CD4-positive, alpha-beta memory T cell (primary cell): ENCODE results near the gene TCERG1L. TPM values are rescaled to one million over a fixed set of nuclear protein-coding genes. Genes with fewer than 3 reads are reported as not detected.

Experiments used
- CTCF ChIA-PET: fragments of 350-600 bp; sonication (Branson Sonifier 250); formaldehyde crosslinking; loops from one replicate; lab custom pipeline; 2021; ENCODE audit warnings: inconsistent platforms; ENCODE audit not compliant: partially characterized antibody; lab: Charles Lee
- POLR2A ChIA-PET: fragments of 350-600 bp; sonication (Branson Sonifier 250); formaldehyde crosslinking; loops from one replicate; lab custom pipeline; 2021; ENCODE audit not compliant: partially characterized antibody; lab: Charles Lee
- DNase-seq, 5 donors: peaks; one replicate each; pipeline versions ENCODE4 v3.0.0 to v3.0.0-alpha.2; 2020 to 2022; ENCODE audit warnings: mixed read lengths in 1 of 5
- H3K27ac ChIP-seq: one replicate; pipeline ENCODE4 v1.7.0; 2013; ENCODE audit warnings: low read depth, low read length
- H3K27me3 ChIP-seq: 2 replicates; pipeline ENCODE4 v1.7.0; 2013; ENCODE audit warnings: mild to moderate bottlenecking, low read length, moderate library complexity; ENCODE audit not compliant: insufficient read depth
- H3K36me3 ChIP-seq: 2 replicates; pipeline ENCODE4 v1.7.0; 2013; ENCODE audit warnings: mild to moderate bottlenecking, low read length, moderate library complexity; ENCODE audit not compliant: insufficient read depth
- H3K4me1 ChIP-seq: 2 replicates; pipeline ENCODE4 v1.7.0; 2013; ENCODE audit warnings: mild to moderate bottlenecking, low read length, moderate library complexity; ENCODE audit not compliant: insufficient read depth
- H3K4me3 ChIP-seq, 2 donors: one replicate each; pipeline ENCODE4 v1.7.0; 2013; ENCODE audit warnings: low read length in 2 of 2, mild to moderate bottlenecking in 1 of 2
- H3K9me3 ChIP-seq, 2 donors: one replicate each; pipeline ENCODE4 v1.7.0; 2013; ENCODE audit warnings: low read length in 2 of 2, control low read depth in 1 of 2; ENCODE audit not compliant: control insufficient read depth in 1 of 2
- H3K27ac Mint-ChIP-seq, 7 donors: one replicate each; pipeline ENCODE4 v1.8.0; 2020 to 2021; ENCODE audit warnings: mixed read lengths in 7 of 7, mild to moderate bottlenecking in 6 of 7, inconsistent platforms in 3 of 7, moderate library complexity in 3 of 7
- H3K27me3 Mint-ChIP-seq, 2 donors: one replicate each; pipeline ENCODE4 v1.8.0; 2020 to 2021; ENCODE audit warnings: mixed read lengths in 2 of 2
- H3K36me3 Mint-ChIP-seq, 2 donors: one replicate each; pipeline ENCODE4 v1.8.0; 2020 to 2021; ENCODE audit warnings: mixed read lengths in 2 of 2, inconsistent platforms in 1 of 2, mild to moderate bottlenecking in 1 of 2
- H3K4me1 Mint-ChIP-seq, 4 donors: one replicate each; pipeline ENCODE4 v1.8.0; 2020 to 2021; ENCODE audit warnings: mixed read lengths in 4 of 4, mild to moderate bottlenecking in 1 of 4
- H3K4me3 Mint-ChIP-seq, 8 donors: one replicate each; pipeline ENCODE4 v1.8.0; 2020 to 2021; ENCODE audit warnings: mixed read lengths in 8 of 8, mild to moderate bottlenecking in 7 of 8, moderate library complexity in 6 of 8, inconsistent platforms in 3 of 8
- H3K9me3 Mint-ChIP-seq, 8 donors: one replicate each; pipeline ENCODE4 v1.8.0; 2020 to 2021; ENCODE audit warnings: mixed read lengths in 8 of 8, mild to moderate bottlenecking in 5 of 8, inconsistent platforms in 3 of 8, moderate library complexity in 1 of 8
- intact Hi-C: fragments of 100-400 bp; cut with micrococcal nuclease; formaldehyde crosslinking; loops from one replicate; pipeline ENCODE4 v1.15.1; 2023
- polyA plus RNA-seq, 2 donors: library from polyadenylated mRNA; unstranded; fragments of 300-500 nt; fragmentation: Illumina TruSeq; gene quantifications; one replicate each; pipeline ENCODE4 v1.2.3, GENCODE V29; 2021
- total RNA-seq, 2 experiments: library from RNA; stranded (reverse); gene quantifications; one replicate each; pipeline ENCODE4 v1.2.3, GENCODE V29; 2021

Gene TCERG1L
- total and polyA plus RNA-seq, 4 experiments from 2014 or later: not detected

GRCh38 chr10:131261890-131262475 lies 49.5 kb downstream of the TCERG1L start:
- intact Hi-C loops: no loop called here
- Mint-ChIP-seq H3K4me1 (no peaks in the 10 kb centered on the region), H3K9me3 (no peaks in the 10 kb centered on the region), H3K27ac (no peak overlapping the region), H3K4me3 (no peak overlapping the region), H3K27me3 (no peaks in the 10 kb centered on the region), H3K36me3 (no peaks in the 10 kb centered on the region)
- Histone ChIP-seq H3K4me1 (no peaks in the 10 kb centered on the region), H3K4me3 (no peak overlapping the region), H3K9me3 (no peaks in the 10 kb centered on the region), H3K36me3 (no peaks in the 10 kb centered on the region), H3K27ac (no peak overlapping the region), H3K27me3 (no peaks in the 10 kb centered on the region)
- ChIA-PET POLR2A (no interaction called here), CTCF (no interaction called here)
- DNase-seq: no peak

DNA sequence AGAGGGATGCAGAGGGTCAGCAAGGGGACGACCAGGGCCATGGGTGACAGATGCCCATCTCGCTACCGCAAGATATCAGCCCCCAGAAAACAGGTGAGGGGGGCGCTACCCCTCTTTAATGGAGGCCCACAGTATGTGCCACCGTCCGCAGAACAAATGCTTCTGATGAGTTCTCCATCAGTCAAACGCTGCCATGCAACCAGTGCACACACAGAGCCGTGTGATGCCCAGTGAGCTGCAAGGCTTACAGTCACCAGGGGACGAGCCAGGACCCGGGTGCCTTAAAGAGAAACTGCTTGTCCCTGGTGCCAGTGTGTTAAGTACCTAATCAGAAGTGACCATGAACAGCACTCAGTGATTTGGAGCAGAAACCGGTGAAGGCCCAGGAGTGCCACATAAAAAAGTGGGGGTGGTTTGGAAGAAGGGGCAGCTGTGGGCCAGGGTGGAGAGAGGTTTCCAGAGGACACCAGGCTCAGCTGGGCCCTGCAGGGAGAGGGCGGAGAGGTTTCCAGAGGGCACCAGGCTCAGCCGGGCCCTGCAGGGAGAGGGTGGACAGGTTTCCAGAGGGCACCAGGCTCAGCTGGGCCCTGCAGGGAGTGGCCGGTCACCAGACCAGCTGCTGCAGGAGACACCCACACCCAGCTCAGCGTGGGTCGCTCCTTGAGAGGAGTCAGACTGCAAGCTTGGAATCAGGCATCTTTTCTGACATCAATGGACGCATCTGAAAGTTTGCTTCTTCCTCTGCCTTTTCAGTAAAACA lies 50.9 kb downstream of the TCERG1L start:
- intact Hi-C loops: no loop called here
- ChIA-PET CTCF (no interaction called here), POLR2A (no interaction called here)
- Histone ChIP-seq H3K4me3 (no peak overlapping the region), H3K4me1 (no peaks in the 10 kb centered on the region), H3K9me3 (no peaks in the 10 kb centered on the region), H3K36me3 (no peaks in the 10 kb centered on the region), H3K27ac (no peak overlapping the region), H3K27me3 (no peaks in the 10 kb centered on the region)
- no peak for DNase-seq
- H3K4me1 Mint-ChIP-seq: no peaks in the 10 kb centered on the region
- no peaks in the 10 kb centered on the region for H3K27me3 Mint-ChIP-seq
- H3K36me3 Mint-ChIP-seq: no peaks in the 10 kb centered on the region
- no peak overlapping the region for H3K4me3 Mint-ChIP-seq
- H3K27ac Mint-ChIP-seq: no peak overlapping the region
- no peaks in the 10 kb centered on the region for H3K9me3 Mint-ChIP-seq

GRCh38 chr10:131260031-131260430 lies 51.5 kb downstream of the TCERG1L start:
- Histone ChIP-seq H3K4me3 (no peak overlapping the region), H3K27ac (no peak overlapping the region), H3K4me1 (no peaks in the 10 kb centered on the region), H3K27me3 (no peaks in the 10 kb centered on the region), H3K36me3 (no peaks in the 10 kb centered on the region), H3K9me3 (no peaks in the 10 kb centered on the region)
- no peak overlapping the region for H3K27ac Mint-ChIP-seq
- no peak for DNase-seq
- no peaks in the 10 kb centered on the region for H3K4me1 Mint-ChIP-seq
- no peaks in the 10 kb centered on the region for H3K9me3 Mint-ChIP-seq
- CTCF ChIA-PET: no interaction called here
- POLR2A ChIA-PET: no interaction called here
- intact Hi-C loops: no loop called here
- no peak overlapping the region for H3K4me3 Mint-ChIP-seq
- H3K36me3 Mint-ChIP-seq: no peaks in the 10 kb centered on the region
- no peaks in the 10 kb centered on the region for H3K27me3 Mint-ChIP-seq

DNA sequence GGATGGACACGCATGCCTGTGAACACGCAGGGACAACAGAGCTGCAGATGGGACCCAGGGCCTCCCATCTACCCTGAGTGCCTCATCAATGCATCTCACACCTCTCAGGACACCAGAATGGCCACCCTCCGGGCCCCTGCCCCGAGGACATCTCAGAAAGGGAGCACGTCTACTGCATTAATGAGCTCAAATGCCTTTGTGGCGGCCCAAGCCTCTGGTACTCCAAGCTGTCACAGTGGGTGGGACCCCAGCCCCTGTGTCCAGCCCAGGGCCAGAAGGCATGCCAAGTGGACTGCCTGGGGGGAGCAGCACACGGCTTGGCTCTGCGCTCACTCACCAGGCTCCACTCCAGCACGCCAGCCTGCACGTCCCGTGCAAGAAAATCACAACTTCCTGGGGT lies 52.0 kb downstream of the TCERG1L start:
- intact Hi-C loops: no loop called here
- H3K36me3 ChIP-seq: no peaks in the 10 kb centered on the region
- Mint-ChIP-seq H3K27ac (no peak overlapping the region), H3K36me3 (no peaks in the 10 kb centered on the region), H3K4me3 (no peak overlapping the region), H3K9me3 (no peaks in the 10 kb centered on the region), H3K4me1 (no peaks in the 10 kb centered on the region), H3K27me3 (no peaks in the 10 kb centered on the region)
- H3K27me3 ChIP-seq: no peaks in the 10 kb centered on the region
- ChIA-PET CTCF (no interaction called here), POLR2A (no interaction called here)
- H3K4me3 ChIP-seq: no peak overlapping the region
- DNase-seq: no peak
- no peaks in the 10 kb centered on the region for H3K9me3 ChIP-seq
- no peak overlapping the region for H3K27ac ChIP-seq
- no peaks in the 10 kb centered on the region for H3K4me1 ChIP-seq

GRCh38 chr10:131258256-131258655 lies 53.3 kb downstream of the TCERG1L start:
- Histone ChIP-seq H3K9me3 (no peaks in the 10 kb centered on the region), H3K4me3 (no peak overlapping the region), H3K27me3 (no peaks in the 10 kb centered on the region), H3K27ac (no peak overlapping the region), H3K36me3 (no peaks in the 10 kb centered on the region), H3K4me1 (no peaks in the 10 kb centered on the region)
- POLR2A ChIA-PET: no interaction called here
- Mint-ChIP-seq H3K27ac (no peak overlapping the region), H3K27me3 (peaks cover 0 to 4% of the 10 kb centered on the region in 2 donors), H3K4me1 (no peaks in the 10 kb centered on the region), H3K36me3 (no peaks in the 10 kb centered on the region), H3K4me3 (no peak overlapping the region), H3K9me3 (no peaks in the 10 kb centered on the region)
- CTCF ChIA-PET: no interaction called here
- no peak for DNase-seq
- intact Hi-C loops: no loop called here

DNA sequence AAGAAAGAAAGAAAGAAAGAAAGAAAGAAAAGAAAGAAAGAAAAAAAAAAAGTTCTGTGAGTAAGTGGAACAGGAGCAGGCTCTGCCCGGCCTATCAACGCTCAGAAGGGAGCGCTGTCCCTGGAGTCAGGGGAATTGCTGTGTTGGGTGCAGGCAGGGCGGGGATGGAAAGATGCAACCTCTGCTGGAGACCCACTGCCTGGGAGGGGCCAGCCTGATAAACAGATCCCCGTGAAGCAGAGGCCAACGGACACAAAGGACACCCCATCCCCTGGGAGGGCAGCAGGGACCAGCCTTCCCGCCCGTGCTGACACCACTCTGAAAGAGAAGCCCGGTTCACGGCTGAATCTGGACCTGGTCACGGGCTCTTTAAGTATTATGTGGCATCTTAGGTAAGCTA lies 54.5 kb downstream of the TCERG1L start:
- H3K27me3 Mint-ChIP-seq: peaks cover 0 to 4% of the 10 kb centered on the region in 2 donors
- H3K4me3 ChIP-seq: no peak overlapping the region
- no peak overlapping the region for H3K27ac ChIP-seq
- DNase-seq: no peak
- ChIA-PET POLR2A (no interaction called here), CTCF (no interaction called here)
- no peak overlapping the region for H3K4me3 Mint-ChIP-seq
- H3K9me3 Mint-ChIP-seq: no peaks in the 10 kb centered on the region
- H3K36me3 ChIP-seq: no peaks in the 10 kb centered on the region
- no peaks in the 10 kb centered on the region for H3K9me3 ChIP-seq
- no peaks in the 10 kb centered on the region for H3K27me3 ChIP-seq
- no peaks in the 10 kb centered on the region for H3K4me1 Mint-ChIP-seq
- intact Hi-C loops: no loop called here
- H3K36me3 Mint-ChIP-seq: no peaks in the 10 kb centered on the region
- no peaks in the 10 kb centered on the region for H3K4me1 ChIP-seq
- no peak overlapping the region for H3K27ac Mint-ChIP-seq

GRCh38 chr10:131254859-131255252 lies 56.7 kb downstream of the TCERG1L start:
- Mint-ChIP-seq H3K27me3 (peaks cover 0 to 4% of the 10 kb centered on the region in 2 donors), H3K4me1 (no peaks in the 10 kb centered on the region), H3K27ac (no peak overlapping the region), H3K9me3 (no peaks in the 10 kb centered on the region), H3K4me3 (no peak overlapping the region), H3K36me3 (no peaks in the 10 kb centered on the region)
- no peak overlapping the region for H3K4me3 ChIP-seq
- ChIA-PET POLR2A (no interaction called here), CTCF (no interaction called here)
- intact Hi-C loops: no loop called here
- DNase-seq: no peak
- H3K27me3 ChIP-seq: no peaks in the 10 kb centered on the region
- H3K4me1 ChIP-seq: no peaks in the 10 kb centered on the region
- H3K9me3 ChIP-seq: no peaks in the 10 kb centered on the region
- no peaks in the 10 kb centered on the region for H3K36me3 ChIP-seq
- H3K27ac ChIP-seq: no peak overlapping the region
